ENCODE measurements around the gene AQP9.

AQP9 gene

DNA sequence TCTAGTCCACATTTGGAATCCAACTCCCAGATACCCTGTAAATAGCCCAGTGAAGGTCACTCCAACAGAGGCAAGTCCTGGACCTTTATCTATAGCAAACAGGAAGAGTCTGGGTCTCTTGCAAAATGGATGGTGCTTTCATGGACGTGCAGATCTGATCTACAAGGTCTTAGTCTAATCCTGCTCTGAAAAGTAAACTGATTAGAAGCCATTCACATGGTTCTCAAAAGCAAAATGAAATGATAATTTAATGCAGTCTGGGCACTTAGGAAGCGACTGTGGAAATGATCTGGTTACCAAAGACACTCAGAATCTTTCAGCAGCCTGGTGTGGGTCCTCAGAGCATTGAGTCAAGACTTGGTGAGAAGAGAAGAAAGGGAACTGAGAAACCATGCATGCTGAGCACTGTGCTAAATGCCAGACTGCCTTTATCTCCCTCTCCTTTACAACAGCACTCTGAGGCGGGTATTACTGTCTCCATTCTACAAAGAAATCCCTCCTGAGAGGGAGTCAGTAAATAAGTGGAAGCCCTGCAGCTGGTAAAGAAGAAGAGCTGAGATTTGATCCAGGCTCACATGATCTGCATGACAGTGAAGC is 29.0 kb downstream of the AQP9 start:
- ChIA-PET CTCF (no interaction called here), POLR2A (ENCODE audit: low non-redundant PET) (no interaction called here)
- no peak overlapping the region for H3K27ac ChIP-seq
- TF ChIP-seq, protein P1, sequence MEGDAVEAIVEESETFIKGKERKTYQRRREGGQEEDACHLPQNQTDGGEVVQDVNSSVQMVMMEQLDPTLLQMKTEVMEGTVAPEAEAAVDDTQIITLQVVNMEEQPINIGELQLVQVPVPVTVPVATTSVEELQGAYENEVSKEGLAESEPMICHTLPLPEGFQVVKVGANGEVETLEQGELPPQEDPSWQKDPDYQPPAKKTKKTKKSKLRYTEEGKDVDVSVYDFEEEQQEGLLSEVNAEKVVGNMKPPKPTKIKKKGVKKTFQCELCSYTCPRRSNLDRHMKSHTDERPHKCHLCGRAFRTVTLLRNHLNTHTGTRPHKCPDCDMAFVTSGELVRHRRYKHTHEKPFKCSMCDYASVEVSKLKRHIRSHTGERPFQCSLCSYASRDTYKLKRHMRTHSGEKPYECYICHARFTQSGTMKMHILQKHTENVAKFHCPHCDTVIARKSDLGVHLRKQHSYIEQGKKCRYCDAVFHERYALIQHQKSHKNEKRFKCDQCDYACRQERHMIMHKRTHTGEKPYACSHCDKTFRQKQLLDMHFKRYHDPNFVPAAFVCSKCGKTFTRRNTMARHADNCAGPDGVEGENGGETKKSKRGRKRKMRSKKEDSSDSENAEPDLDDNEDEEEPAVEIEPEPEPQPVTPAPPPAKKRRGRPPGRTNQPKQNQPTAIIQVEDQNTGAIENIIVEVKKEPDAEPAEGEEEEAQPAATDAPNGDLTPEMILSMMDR (conservative IDR thresholded peaks at IDR 0.05; ENCODE audit: low read depth): no peak
- DNase-seq (ENCODE audit: low spot score): no peak

DNA sequence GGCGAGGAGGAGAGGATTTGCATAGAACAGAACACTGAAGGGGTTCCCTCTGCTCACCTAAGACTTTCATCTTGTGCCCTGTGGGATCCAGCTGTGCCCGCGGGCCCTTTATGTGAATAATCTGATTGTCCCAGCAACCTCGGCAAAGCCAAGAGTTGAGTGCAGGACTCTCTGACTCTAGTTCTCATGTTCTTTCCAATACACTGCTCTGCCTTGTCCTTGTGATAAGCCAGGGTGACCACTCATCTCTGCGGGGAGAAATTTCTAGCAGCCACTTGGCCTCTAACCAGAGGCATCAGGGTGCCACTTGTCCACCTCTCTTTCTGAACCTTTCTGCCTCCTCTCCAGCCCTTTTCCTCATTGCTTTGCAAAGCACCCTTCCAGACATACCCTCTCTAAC is 31.8 kb downstream of the AQP9 start:
- TF ChIP-seq, protein P1 (conservative IDR thresholded peaks at IDR 0.05; ENCODE audit: low read depth): no peak
- ChIA-PET POLR2A (ENCODE audit: low non-redundant PET) (no interaction called here), CTCF (no interaction called here)
- no peak for DNase-seq (ENCODE audit: low spot score)
- H3K27ac ChIP-seq: no peak overlapping the region

DNA sequence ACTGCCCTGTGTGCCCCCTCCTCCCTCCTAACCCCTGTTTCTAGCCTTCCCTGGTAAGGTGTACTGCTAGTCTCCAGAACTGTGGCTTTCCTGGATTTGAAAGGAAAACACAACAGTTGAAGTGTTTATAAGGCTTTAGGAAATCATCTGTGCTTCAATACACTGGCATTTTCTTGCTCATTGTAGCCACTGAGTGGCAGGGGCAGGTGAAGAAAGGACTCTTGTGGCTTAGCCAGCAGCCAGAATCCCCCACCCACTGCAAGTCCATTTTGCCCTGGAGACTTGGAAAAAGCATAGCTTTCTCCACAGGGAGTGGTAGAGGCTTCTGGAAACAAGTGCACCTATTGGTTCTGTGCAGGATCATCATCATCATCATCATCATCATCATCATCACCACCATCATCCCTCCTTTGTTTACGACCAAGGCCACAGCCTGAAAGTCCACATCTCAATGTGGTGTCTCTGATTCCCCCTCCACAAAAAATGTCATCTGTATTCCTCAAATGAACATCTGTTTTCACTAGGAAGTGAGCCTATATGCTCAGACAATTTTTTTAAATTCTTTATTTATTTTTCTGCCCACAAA is 33.4 kb downstream of the AQP9 start:
- no peak overlapping the region for H3K27ac ChIP-seq
- POLR2A ChIA-PET (ENCODE audit: low non-redundant PET): no interaction called here
- TF ChIP-seq, protein P1 (conservative IDR thresholded peaks at IDR 0.05; ENCODE audit: low read depth): no peak
- no peak for DNase-seq (ENCODE audit: low spot score)
- CTCF ChIA-PET: interaction anchor here (0.6 kb wide), 1 partner anchor 228 kb away, joined by 3 read pairs; no protein-coding TSS in a partner anchor

DNA sequence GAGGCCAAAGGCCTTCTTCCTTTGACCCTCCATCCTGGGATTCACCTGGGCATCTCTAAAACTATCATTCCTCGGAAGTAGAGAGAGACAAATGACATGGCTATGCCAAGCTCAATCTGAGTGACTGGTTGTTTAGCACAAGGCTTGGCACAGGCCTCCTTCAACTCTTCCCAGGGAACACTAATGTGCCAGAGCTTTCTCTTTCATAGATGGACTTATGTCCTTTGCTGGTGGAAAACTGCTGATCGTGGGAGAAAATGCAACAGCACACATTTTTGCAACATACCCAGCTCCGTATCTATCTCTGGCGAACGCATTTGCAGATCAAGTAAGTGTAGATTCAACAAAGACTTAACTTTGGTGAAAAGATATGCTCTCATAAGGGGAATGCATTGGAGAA is 36.5 kb downstream of the AQP9 start:
- POLR2A ChIA-PET (ENCODE audit: low non-redundant PET): no interaction called here
- TF ChIP-seq, protein P1 (conservative IDR thresholded peaks at IDR 0.05; ENCODE audit: low read depth): no peak
- CTCF ChIA-PET: interaction anchor here (0.7 to 1.6 kb wide), 2 partner anchors 98 to 1237 kb away, joined by 3 to 4 read pairs; no protein-coding TSS in a partner anchor
- H3K27ac ChIP-seq: no peak overlapping the region
- no peak for DNase-seq (ENCODE audit: low spot score)

DNA sequence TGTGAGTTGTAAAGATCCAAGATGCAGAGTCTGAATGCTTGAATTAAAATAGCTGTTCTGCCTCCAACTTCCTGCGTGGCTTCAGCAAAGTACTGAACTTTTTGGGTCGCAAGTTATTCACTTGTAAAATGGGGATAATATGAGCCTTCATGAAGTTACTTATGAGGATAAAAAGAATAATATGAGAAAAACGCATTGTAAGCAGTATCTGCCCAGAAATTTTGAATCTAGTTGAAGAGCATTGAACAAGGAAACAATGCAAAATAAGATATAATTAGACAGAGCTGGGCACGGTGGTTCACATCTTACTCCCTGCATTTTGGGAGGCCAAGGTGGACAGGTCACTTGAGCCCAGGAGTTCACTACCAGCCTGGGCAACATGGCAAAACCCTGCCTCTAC is 37.8 kb downstream of the AQP9 start:
- ChIA-PET POLR2A (ENCODE audit: low non-redundant PET) (no interaction called here), CTCF (interaction anchor here (1.6 kb wide), 1 partner anchor 99 kb away, joined by 4 read pairs; no protein-coding TSS in a partner anchor)
- DNase-seq (ENCODE audit: low spot score): no peak
- H3K27ac ChIP-seq: no peak overlapping the region
- TF ChIP-seq, protein P1 (conservative IDR thresholded peaks at IDR 0.05; ENCODE audit: low read depth): no peak

DNA sequence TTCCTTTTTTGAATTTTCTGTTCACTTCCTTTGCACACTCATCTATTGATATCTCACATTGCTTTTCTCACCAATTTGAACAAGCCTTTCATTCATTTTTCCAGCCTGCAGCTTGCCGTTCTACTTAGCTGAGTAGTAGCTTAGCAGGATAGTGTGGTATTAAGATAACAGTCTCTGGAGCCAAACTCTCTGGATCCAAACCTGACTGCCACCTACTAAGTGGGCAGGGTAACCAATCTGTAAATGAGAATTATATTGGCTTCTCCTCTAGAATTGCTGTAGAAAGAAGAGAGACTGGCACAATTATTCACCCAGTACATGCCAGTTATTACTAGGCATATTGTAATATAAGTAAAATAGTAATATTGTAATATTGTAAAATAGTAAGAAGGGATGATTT is 40.5 kb downstream of the AQP9 start:
- ChIA-PET CTCF (no interaction called here), POLR2A (ENCODE audit: low non-redundant PET) (no interaction called here)
- no peak overlapping the region; the same call in 1 of the 2 replicates for H3K27ac ChIP-seq
- TF ChIP-seq, protein P1 (conservative IDR thresholded peaks at IDR 0.05; ENCODE audit: low read depth): no peak
- DNase-seq (ENCODE audit: low spot score): no peak

All from RWPE1 (cell line).